Sciatic nerve (tissue), 2 donors: ENCODE measurements around the gene FOXE1. TPM values are rescaled to one million over a fixed set of nuclear protein-coding genes. Genes with fewer than 3 reads are reported as not detected.

ENCODE experiments used
- ATAC-seq: fragments of 200-7000 bp; cut with Tn5 transposase; one replicate; pipeline ENCODE4 v1.9.1; 2020; ENCODE audit warnings: mild to moderate bottlenecking, moderate library complexity
- DNase-seq: peaks from one replicate; pipeline ENCODE4 v3.0.0-alpha.2; 2020; ENCODE audit warnings: low spot score
- intact Hi-C: fragments of 100-400 bp; cut with DNase I; formaldehyde crosslinking; loops from one replicate; pipeline ENCODE4 v1.14.2; 2022
- total RNA-seq: library from RNA; stranded (reverse); fragmentation: NEBNext Ultra II Directional; extraction: Animal tissue kit (Norgen Biotek cat#: 25700); gene quantifications from one replicate; pipeline ENCODE4 v1.2.1, GENCODE V29; 2021
- donor health status: DM: no; HTN: no; CAD: no.
- donor health status: DM: no; HTN: no; CAD: no.

FOXE1 gene
- total RNA-seq, 1 donor from 2014 or later: not detected

- no peak for ATAC-seq
- intact Hi-C loops: no loop called here
- DNase-seq: no peak
These were observed 7.6 kb downstream of the FOXE1 start for GRCh38 chr9:97860451-97861147.

GRCh38 chr9:97861148-97861475 lies 8.1 kb downstream of the FOXE1 start:
- no peak for DNase-seq
- intact Hi-C loops: no loop called here
- no peak for ATAC-seq

- ATAC-seq (no peak), DNase-seq (no peak)
- intact Hi-C loops: no loop called here
These were observed 10.3 kb downstream of the FOXE1 start for GRCh38 chr9:97863314-97863713.

- ATAC-seq (no peak), DNase-seq (no peak)
- intact Hi-C loops: no loop called here
These were observed 11.4 kb downstream of the FOXE1 start for GRCh38 chr9:97864396-97864795.

GRCh38 chr9:97866300-97866699 lies 13.3 kb downstream of the FOXE1 start:
- DNase-seq (no peak), ATAC-seq (no peak)
- intact Hi-C loops: no loop called here

- intact Hi-C loops: no loop called here
- ATAC-seq (no peak), DNase-seq (no peak)
These were observed 13.8 kb downstream of the FOXE1 start for GRCh38 chr9:97866848-97867247.

GRCh38 chr9:97868859-97869258 lies 15.8 kb downstream of the FOXE1 start:
- ATAC-seq (no peak), DNase-seq (no peak)
- intact Hi-C loops: no loop called here

- ATAC-seq (no peak), DNase-seq (no peak)
- intact Hi-C loops: no loop called here
These were observed 20.4 kb downstream of the FOXE1 start for GRCh38 chr9:97873425-97873824.

GRCh38 chr9:97873882-97874281 lies 20.9 kb downstream of the FOXE1 start:
- DNase-seq (no peak), ATAC-seq (no peak)
- intact Hi-C loops: no loop called here

- ATAC-seq (no peak), DNase-seq (no peak)
- intact Hi-C loops: no loop called here
These were observed 21.6 kb downstream of the FOXE1 start for GRCh38 chr9:97874624-97875023.

GRCh38 chr9:97875111-97875510 lies 22.1 kb downstream of the FOXE1 start:
- intact Hi-C loops: no loop called here

GRCh38 chr9:97876061-97876460 lies 23.0 kb downstream of the FOXE1 start:
- intact Hi-C loops: no loop called here
- ATAC-seq (no peak), DNase-seq (no peak)

More at GRCh38 chr9:97875111-97875510, 22.1 kb downstream of the FOXE1 start:
- no peak for DNase-seq
- no peak for ATAC-seq

- intact Hi-C loops: no loop called here
- no peak for ATAC-seq
These were observed 27.3 kb downstream of the FOXE1 start for GRCh38 chr9:97880336-97880735.

GRCh38 chr9:97889941-97890887 lies 37.2 kb downstream of the FOXE1 start:
- ATAC-seq: no peak
- intact Hi-C loops: loop anchor here (10.0 kb wide), 1 partner anchor 185 kb away; no protein-coding TSS in a partner anchor
- no peak for DNase-seq

More at GRCh38 chr9:97880336-97880735, 27.3 kb downstream of the FOXE1 start:
- DNase-seq: no peak

- intact Hi-C loops: loop anchor here (10.0 kb wide), 1 partner anchor 187 kb away; no protein-coding TSS in a partner anchor
- no peak for DNase-seq
- no peak for ATAC-seq
These were observed 38.7 kb downstream of the FOXE1 start for GRCh38 chr9:97891736-97892135.

- ATAC-seq (no peak), DNase-seq (no peak)
- intact Hi-C loops: loop anchor here (10.0 kb wide), 1 partner anchor 188 kb away; no protein-coding TSS in a partner anchor
These were observed 39.4 kb downstream of the FOXE1 start for GRCh38 chr9:97892421-97892820.

GRCh38 chr9:97895211-97895610 lies 42.2 kb downstream of the FOXE1 start:
- DNase-seq (no peak), ATAC-seq (no peak)
- intact Hi-C loops: loop anchor here (10.0 kb wide), 1 partner anchor 190 kb away; no protein-coding TSS in a partner anchor

GRCh38 chr9:97895695-97896332 lies 42.8 kb downstream of the FOXE1 start:
- DNase-seq (no peak), ATAC-seq (no peak)
- intact Hi-C loops: loop anchor here (10.0 kb wide), 1 partner anchor 191 kb away; no protein-coding TSS in a partner anchor

- ATAC-seq (peak; percentile 28), DNase-seq (no peak)
- intact Hi-C loops: no loop called here
These were observed 47.2 kb downstream of the FOXE1 start for GRCh38 chr9:97900103-97900737.
